GM18519 (cell line): ENCODE data around the gene ACOT2.

Experiments
- ATAC-seq: cut with Tn5 transposase; IDR thresholded peaks from one replicate; pipeline ENCODE4 v1.9.1; 2021; ENCODE audit warnings: mild to moderate bottlenecking, moderate library complexity; ENCODE audit not compliant: unreplicated experiment, low FRiP score

Gene ACOT2

DNA sequence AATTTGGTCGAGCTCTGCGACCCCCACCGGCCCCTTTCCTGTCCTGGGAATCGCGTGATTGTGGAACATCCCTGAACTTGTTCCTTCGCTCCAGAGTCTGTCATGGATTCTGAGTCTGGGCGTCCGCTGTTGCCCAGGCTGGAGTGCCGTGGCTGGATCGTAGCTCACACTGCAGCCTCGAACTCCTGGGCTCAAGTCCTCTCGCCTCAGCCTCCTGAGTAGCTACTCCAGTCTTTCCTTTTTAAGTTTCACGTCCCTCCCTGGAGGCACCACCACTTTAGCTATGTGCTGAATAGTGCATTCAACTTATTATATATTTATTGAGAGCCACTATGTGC lies 44.0 kb downstream of the ACOT2 start:
- ATAC-seq = no peak

DNA sequence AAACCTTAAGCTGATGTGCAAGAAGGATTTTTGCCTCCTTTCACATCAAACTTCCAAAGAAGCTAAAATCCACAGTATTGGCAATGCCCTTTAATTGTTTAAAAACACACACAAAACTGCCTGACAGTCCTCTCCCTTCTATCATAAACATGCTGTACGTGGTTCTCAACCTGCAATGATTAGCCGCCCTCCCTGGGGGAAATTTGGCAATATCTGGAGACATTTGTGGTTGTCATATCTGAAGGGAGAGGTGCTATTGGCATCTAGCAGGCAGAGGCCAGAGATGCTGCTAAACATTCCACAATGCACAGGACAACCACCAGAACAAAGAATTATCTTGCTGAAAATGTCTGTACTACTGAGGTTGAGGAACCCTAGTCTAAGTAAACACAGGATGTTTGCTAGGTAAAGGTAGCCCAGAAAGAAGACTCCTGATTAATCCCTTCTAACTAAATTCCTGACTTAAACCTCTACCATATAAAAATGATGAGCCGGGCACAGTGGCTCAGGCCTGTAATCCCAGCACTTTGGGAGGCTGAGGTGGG lies 44.5 kb downstream of the ACOT2 start:
- no peak for ATAC-seq

- no peak for ATAC-seq
Measured at GRCh38 chr14:73616831-73617230, 47.8 kb downstream of the ACOT2 start.

DNA sequence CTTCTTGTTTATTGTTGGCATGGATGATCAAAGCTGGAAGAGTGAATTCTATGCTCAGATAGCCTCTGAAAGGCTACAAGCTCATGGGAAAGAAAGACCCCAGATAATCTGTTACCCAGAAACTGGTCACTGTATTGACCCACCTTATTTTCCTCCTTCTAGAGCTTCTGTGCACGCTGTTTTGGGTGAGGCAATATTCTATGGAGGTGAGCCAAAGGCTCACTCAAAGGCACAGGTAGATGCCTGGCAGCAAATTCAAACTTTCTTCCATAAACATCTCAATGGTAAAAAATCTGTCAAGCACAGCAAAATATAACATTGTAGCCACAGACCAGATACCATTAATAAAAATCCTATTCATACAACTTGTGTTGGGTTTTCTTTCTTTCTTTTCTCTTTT lies 50.5 kb downstream of the ACOT2 start:
- no peak for ATAC-seq

GRCh38 chr14:73620268-73620667 lies 51.3 kb downstream of the ACOT2 start:
- no peak for ATAC-seq

DNA sequence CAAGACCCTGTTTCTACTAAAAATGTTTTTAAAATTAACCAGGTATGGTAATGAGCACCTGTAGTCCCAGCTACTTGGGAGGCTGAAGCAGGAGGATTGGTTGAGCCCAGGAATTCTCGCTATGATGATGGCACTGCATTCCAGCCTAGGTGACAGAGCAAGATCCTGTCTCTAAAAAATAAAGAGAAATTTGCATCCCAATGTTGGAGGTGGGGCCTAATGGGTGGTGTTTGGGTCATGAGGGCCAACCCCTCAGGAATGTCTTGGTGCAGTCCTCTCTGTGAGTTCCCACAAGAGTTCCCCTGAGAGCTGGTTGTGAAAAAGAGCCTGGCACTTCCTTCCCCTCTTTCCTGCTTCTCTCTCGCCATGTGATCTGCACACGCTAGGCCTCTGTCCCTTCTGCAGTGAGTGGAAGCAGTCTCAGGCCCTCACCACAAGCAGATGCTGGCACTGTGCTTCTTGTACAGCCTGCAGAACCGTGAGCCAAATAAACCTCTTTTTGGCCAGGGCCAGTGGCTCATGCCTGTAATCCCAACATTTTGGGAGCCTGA lies 54.6 kb downstream of the ACOT2 start:
- no peak for ATAC-seq
